ENCODE results near the gene VWDE.

VWDE gene

DNA sequence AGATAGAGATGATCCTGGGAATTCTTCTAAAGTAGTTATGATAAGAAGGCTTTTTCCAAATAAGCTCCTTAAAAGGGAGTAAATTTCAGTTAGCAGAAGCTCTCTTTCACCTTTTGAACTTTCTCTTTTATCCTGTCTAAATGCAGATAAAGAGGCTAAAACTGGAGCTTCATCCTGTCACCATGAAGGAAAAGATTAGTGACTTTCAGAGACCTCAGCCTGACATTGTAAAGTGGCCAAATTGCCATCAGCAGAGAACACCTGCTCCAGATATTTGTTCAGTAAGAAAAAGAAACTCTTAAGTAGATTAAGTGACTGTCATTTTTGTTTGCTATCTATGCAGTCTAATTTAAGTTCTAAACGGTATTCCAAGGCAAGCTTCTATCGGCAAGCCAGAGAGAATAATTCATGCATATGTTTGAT lies 18.3 kb downstream of the VWDE start:
- Histone ChIP-seq H3K36me3 (replicated peaks; ENCODE audit: insufficient read depth, low read length) (no peaks in the 10 kb centered on the region), H3K4me1 (ENCODE audit: low read length) (no peaks in the 10 kb centered on the region), H2AFZ (ENCODE audit: low read length) (no peak overlapping the region), H3K9me3 (replicated peaks; ENCODE audit: insufficient read depth, low read length) (no peaks in the 10 kb centered on the region), H3K4me2 (ENCODE audit: low read depth, low read length) (no peak overlapping the region), H3K4me3 (ENCODE audit: low read length) (no peak overlapping the region), H3K9me2 (replicated peaks; ENCODE audit: insufficient read depth, low read length) (no peaks in the 10 kb centered on the region), H3K27me3 (replicated peaks; ENCODE audit: insufficient read depth, low read length) (no peaks in the 10 kb centered on the region), H3K9ac (ENCODE audit: low read length) (no peak overlapping the region), H3F3A (ENCODE audit: insufficient read depth, low read length) (no peaks in the 10 kb centered on the region), H4K20me1 (ENCODE audit: insufficient read depth, low read length) (no peaks in the 10 kb centered on the region), H3K27ac (ENCODE audit: low read length) (no peak overlapping the region), H3K79me2 (ENCODE audit: low read length) (no peaks in the 10 kb centered on the region)
- DNase-seq = no peak
- TF ChIP-seq, protein P1, sequence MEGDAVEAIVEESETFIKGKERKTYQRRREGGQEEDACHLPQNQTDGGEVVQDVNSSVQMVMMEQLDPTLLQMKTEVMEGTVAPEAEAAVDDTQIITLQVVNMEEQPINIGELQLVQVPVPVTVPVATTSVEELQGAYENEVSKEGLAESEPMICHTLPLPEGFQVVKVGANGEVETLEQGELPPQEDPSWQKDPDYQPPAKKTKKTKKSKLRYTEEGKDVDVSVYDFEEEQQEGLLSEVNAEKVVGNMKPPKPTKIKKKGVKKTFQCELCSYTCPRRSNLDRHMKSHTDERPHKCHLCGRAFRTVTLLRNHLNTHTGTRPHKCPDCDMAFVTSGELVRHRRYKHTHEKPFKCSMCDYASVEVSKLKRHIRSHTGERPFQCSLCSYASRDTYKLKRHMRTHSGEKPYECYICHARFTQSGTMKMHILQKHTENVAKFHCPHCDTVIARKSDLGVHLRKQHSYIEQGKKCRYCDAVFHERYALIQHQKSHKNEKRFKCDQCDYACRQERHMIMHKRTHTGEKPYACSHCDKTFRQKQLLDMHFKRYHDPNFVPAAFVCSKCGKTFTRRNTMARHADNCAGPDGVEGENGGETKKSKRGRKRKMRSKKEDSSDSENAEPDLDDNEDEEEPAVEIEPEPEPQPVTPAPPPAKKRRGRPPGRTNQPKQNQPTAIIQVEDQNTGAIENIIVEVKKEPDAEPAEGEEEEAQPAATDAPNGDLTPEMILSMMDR (IDR thresholded peaks at IDR 0.05; ENCODE audit: low read length) = no peak
- TF ChIP-seq EZH2 (optimal IDR thresholded peaks at IDR 0.05; ENCODE audit: low read depth, low read length) = no peak
- no peak for TF ChIP-seq EZH2phosphoT487 (IDR thresholded peaks at IDR 0.05; ENCODE audit: low read length)

DNA sequence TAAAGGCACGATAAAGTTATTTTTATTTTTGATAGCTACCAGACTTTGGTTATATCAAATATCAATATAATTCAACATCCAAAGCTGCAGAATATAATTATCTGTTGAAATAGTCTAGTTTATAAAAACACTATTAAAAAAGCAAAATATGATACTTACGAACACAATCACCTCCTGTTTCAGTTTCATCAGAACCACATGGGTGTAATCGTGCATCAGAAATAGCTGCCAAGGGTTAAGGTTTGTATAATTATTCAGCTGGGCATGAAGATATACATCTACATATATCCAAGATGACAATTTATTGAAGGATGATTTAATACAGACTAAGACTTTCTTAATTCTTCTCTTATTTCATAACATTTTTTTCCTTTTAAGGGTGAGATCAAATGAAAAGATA lies 20.3 kb downstream of the VWDE start:
- Histone ChIP-seq H3K79me2 (ENCODE audit: low read length) (no peaks in the 10 kb centered on the region), H3K9me3 (replicated peaks; ENCODE audit: insufficient read depth, low read length) (no peaks in the 10 kb centered on the region), H3K9me2 (replicated peaks; ENCODE audit: insufficient read depth, low read length) (no peaks in the 10 kb centered on the region), H3K27ac (ENCODE audit: low read length) (no peak overlapping the region), H3K4me3 (ENCODE audit: low read length) (no peak overlapping the region), H3K9ac (ENCODE audit: low read length) (no peak overlapping the region), H4K20me1 (ENCODE audit: insufficient read depth, low read length) (no peaks in the 10 kb centered on the region), H3K4me1 (ENCODE audit: low read length) (no peaks in the 10 kb centered on the region), H3K4me2 (ENCODE audit: low read depth, low read length) (no peak overlapping the region), H3K36me3 (replicated peaks; ENCODE audit: insufficient read depth, low read length) (no peaks in the 10 kb centered on the region), H3F3A (ENCODE audit: insufficient read depth, low read length) (no peaks in the 10 kb centered on the region), H2AFZ (ENCODE audit: low read length) (no peak overlapping the region), H3K27me3 (replicated peaks; ENCODE audit: insufficient read depth, low read length) (no peaks in the 10 kb centered on the region)
- TF ChIP-seq EZH2 (optimal IDR thresholded peaks at IDR 0.05; ENCODE audit: low read depth, low read length) (no peak), EZH2phosphoT487 (IDR thresholded peaks at IDR 0.05; ENCODE audit: low read length) (no peak)
- TF ChIP-seq, protein P1 (IDR thresholded peaks at IDR 0.05; ENCODE audit: low read length) = no peak
- no peak for DNase-seq

DNA sequence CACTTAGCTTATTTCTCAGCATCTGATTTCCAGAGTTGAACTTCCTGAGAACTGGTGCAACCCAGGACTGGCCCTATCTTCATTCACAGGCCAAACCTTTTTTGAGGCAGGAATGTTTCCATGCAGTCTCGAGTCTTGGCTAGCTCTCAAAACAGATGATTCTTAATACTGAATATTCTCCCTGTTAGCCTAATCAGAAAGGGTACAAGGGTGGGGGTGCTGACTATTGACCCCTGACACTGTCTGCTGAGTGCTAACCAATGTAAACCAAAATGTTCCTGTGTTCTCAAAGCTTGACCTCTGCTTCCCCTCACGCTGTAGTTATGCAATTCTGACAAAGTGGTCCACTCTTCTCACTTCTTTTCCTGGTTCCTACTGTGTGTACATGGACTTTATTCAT lies 25.3 kb downstream of the VWDE start:
- no peaks in the 10 kb centered on the region for H3F3A ChIP-seq (ENCODE audit: insufficient read depth, low read length)
- no peak overlapping the region for H3K9ac ChIP-seq (ENCODE audit: low read length)
- TF ChIP-seq EZH2 (optimal IDR thresholded peaks at IDR 0.05; ENCODE audit: low read depth, low read length) (no peak), EZH2phosphoT487 (IDR thresholded peaks at IDR 0.05; ENCODE audit: low read length) (no peak)
- TF ChIP-seq, protein P1 (IDR thresholded peaks at IDR 0.05; ENCODE audit: low read length) = no peak
- no peaks in the 10 kb centered on the region for H3K79me2 ChIP-seq (ENCODE audit: low read length)
- H3K4me3 ChIP-seq (ENCODE audit: low read length) = no peak overlapping the region
- H3K9me3 ChIP-seq (replicated peaks; ENCODE audit: insufficient read depth, low read length) = no peaks in the 10 kb centered on the region
- H3K27ac ChIP-seq (ENCODE audit: low read length) = no peak overlapping the region
- H2AFZ ChIP-seq (ENCODE audit: low read length) = no peak overlapping the region
- no peaks in the 10 kb centered on the region for H4K20me1 ChIP-seq (ENCODE audit: insufficient read depth, low read length)
- no peaks in the 10 kb centered on the region for H3K9me2 ChIP-seq (replicated peaks; ENCODE audit: insufficient read depth, low read length)
- no peaks in the 10 kb centered on the region for H3K27me3 ChIP-seq (replicated peaks; ENCODE audit: insufficient read depth, low read length)
- no peak overlapping the region for H3K4me2 ChIP-seq (ENCODE audit: low read depth, low read length)
- H3K36me3 ChIP-seq (replicated peaks; ENCODE audit: insufficient read depth, low read length) = no peaks in the 10 kb centered on the region
- DNase-seq = no peak
- no peaks in the 10 kb centered on the region for H3K4me1 ChIP-seq (ENCODE audit: low read length)
